BLaER1 treated with 17β-estradiol and CSF1 and Interleukin-3, amounts not matched to agents 10 nM and 100 nM (cell line): ENCODE results near the gene CD164.
"Not testable (repeated sequence)": the region's sequence is repeated elsewhere in the genome, so short reads cannot be mapped to it uniquely, and the experiment has no call there.

Experiments used
- H3K27ac ChIP-seq, 11 experiments: shearing (Covaris generic); formaldehyde crosslinking; 2 replicates each; pipeline ENCODE4 v1.8.1; 2022
- H3K27me3 ChIP-seq, 11 experiments: shearing (Covaris generic); formaldehyde crosslinking; 2 replicates each; pipeline ENCODE4 v1.8.1; 2022
- H3K36me3 ChIP-seq, 11 experiments: shearing (Covaris generic); formaldehyde crosslinking; 2 replicates each; pipeline ENCODE4 v1.8.1; 2022
- H3K4me1 ChIP-seq, 10 experiments: shearing (Covaris generic); formaldehyde crosslinking; 2 replicates each; pipeline ENCODE4 v1.8.1; 2022
- H3K4me2 ChIP-seq, 11 experiments: shearing (Covaris generic); formaldehyde crosslinking; 2 replicates each; pipeline ENCODE4 v1.8.1; 2022
- H3K4me3 ChIP-seq, 10 experiments: shearing (Covaris generic); formaldehyde crosslinking; 2 replicates each; pipeline ENCODE4 v1.8.1; 2022
- H3K9ac ChIP-seq, 11 experiments: shearing (Covaris generic); formaldehyde crosslinking; 2 replicates each; pipeline ENCODE4 v1.8.1; 2022
- H3K9me3 ChIP-seq, 11 experiments: shearing (Covaris generic); formaldehyde crosslinking; replicated peaks in 1 of 11; 2 replicates each; pipeline ENCODE4 v1.8.1; 2022
- H4K20me1 ChIP-seq, 11 experiments: shearing (Covaris generic); formaldehyde crosslinking; 2 replicates each; pipeline ENCODE4 v1.8.1; 2022
- Cebpa-rat ChIP-seq, 11 experiments: shearing (Covaris generic); IDR thresholded peaks; 2 replicates each; pipeline ENCODE4 v1.8.1; 2022

CD164 gene

GRCh38 chr6:109342911-109343310 lies 39.4 kb downstream of the CD164 start:
- no peaks in the 10 kb centered on the region for H3K27me3 ChIP-seq
- no peak overlapping the region for H3K9ac ChIP-seq

DNA sequence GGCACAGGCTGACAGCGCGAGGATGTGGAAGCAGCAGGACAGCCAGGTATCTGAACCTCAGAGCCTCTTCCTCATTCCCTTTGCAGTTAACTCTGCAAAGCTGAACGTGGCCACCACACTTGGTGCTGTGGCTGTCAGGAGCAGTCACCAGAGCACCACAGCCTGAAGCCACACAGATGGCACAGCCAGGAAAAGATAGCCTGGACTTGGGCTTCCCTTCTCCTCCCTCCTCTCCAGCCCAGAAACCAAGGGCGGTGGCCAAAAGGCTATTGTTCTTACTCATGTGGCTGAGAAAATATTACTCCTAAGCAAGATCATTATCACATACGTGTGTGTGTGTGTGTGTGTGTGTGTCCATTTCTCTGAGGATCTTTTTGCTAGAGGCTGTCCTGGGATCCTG lies 39.8 kb downstream of the CD164 start:
- Histone ChIP-seq H3K9ac (no peak overlapping the region), H3K4me2 (no peak overlapping the region), H3K9me3 (no peaks in the 10 kb centered on the region), H3K27ac (no peak overlapping the region), H4K20me1 (no peaks in the 10 kb centered on the region), H3K4me3 (no peak overlapping the region), H3K27me3 (no peaks in the 10 kb centered on the region), H3K4me1 (peaks cover 6 to 21% (median 13%) of the 10 kb centered on the region in 10 experiments; a peak in 14 of 20 replicates), H3K36me3 (no peaks in the 10 kb centered on the region)
- no peak for TF ChIP-seq Cebpa-rat (IDR thresholded peaks at IDR 0.05)

More at GRCh38 chr6:109342911-109343310, 39.4 kb downstream of the CD164 start:
- no peaks in the 10 kb centered on the region for H4K20me1 ChIP-seq
- H3K4me3 ChIP-seq: no peak overlapping the region
- no peaks in the 10 kb centered on the region for H3K9me3 ChIP-seq
- no peaks in the 10 kb centered on the region for H3K36me3 ChIP-seq
- no peak overlapping the region for H3K27ac ChIP-seq
- peaks cover 6 to 23% (median 16%) of the 10 kb centered on the region in 10 experiments; a peak in 15 of 20 replicates for H3K4me1 ChIP-seq
- TF ChIP-seq Cebpa-rat (IDR thresholded peaks at IDR 0.05): no peak
- H3K4me2 ChIP-seq: no peak overlapping the region

- Histone ChIP-seq H3K27me3 (no peaks in the 10 kb centered on the region), H4K20me1 (no peaks in the 10 kb centered on the region), H3K4me2 (no peak overlapping the region), H3K36me3 (no peaks in the 10 kb centered on the region), H3K4me3 (no peak overlapping the region), H3K4me1 (peaks cover 5 to 14% (median 8%) of the 10 kb centered on the region in 10 experiments; a peak in 11 of 20 replicates), H3K9ac (no peak overlapping the region), H3K27ac (no peak overlapping the region), H3K9me3 (no peaks in the 10 kb centered on the region)
- TF ChIP-seq Cebpa-rat (IDR thresholded peaks at IDR 0.05): no peak
Measured at GRCh38 chr6:109340811-109341210, 41.5 kb downstream of the CD164 start.

DNA sequence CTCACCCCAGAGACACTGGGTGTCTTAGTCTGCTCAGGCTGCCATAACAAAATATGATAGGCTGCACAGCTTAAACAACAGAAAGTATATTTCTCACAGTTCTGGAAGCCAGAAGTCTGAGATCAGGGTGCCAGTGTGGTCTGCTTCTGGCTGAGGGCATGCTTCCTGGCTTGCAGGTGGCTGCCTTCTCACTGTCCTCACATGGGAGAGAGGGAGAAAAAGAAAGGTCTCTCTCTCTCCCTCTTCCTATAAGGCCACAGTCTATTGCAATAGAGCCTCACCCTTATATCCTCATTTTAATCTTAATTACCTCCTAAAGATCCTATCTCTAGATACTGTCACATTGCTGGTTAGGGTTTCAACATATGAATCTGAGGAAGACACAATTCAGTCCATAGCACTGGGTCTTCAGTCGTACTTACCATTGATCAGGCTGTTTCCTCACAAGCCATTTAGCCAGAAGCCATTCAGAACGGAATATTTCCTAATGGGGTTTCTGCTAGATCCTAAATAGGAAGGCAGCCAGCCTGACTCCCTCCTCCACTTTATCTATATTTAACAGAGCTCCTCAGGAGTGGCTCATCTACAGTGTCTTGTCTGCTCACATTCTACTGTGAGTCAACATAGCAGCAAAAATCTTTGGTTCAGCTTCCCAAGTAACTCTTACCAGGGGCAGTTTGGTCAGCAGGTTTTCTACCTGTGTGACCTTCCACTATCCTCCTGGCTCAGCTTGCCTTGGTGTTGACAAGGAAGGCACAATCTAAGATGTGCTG lies 42.2 kb downstream of the CD164 start:
- Histone ChIP-seq H3K36me3 (no peaks in the 10 kb centered on the region), H3K27me3 (no peaks in the 10 kb centered on the region), H4K20me1 (no peaks in the 10 kb centered on the region), H3K4me3 (no peak overlapping the region), H3K9ac (no peak overlapping the region), H3K9me3 (no peaks in the 10 kb centered on the region; a peak in 1 of 22 replicates), H3K4me1 (peaks cover 3 to 12% (median 6%) of the 10 kb centered on the region in 10 experiments; a peak in 10 of 20 replicates), H3K4me2 (peak overlapping the region in 3 of 11 experiments; percentile 0 to 8 (median 4); a peak in 2 of 22 replicates), H3K27ac (no peak overlapping the region)
- no peak for TF ChIP-seq Cebpa-rat (IDR thresholded peaks at IDR 0.05)

DNA sequence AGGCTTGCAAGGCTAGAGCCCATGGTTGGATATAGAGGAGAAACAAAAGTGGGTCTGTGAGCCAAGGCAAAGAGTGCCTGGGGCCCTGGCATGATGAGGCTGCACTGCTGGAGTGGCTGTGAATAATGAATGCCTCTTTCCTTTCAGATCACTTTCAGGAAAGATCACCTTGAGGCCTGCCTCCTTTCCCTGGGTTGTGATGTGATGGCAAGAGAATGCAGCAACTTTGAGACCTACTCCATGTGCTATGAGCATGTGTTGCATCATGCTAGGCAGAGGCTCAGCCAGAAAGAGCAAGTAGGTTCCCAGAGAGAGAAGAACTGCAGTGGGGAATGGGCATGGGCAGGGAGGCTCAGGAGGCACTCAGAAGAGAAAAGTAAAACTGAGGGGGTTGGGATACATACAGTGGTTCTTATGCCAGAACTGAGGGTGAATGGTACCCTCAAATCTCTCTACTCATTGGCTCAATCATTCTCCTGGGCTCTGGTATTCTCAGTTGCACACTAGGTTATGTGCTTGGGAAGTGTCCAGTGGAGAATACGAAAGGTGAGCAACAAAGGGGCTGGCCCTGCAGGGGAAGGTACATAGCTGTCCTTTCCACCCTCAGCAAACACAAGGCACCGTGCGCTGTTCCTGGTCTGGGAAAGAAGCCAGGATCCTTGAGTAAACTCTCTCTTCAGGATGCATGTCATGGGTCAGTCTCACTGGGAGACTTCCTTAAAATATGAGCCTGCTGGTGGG lies 45.9 kb downstream of the CD164 start:
- H3K4me3 ChIP-seq: no peak overlapping the region
- no peak overlapping the region for H3K27ac ChIP-seq

GRCh38 chr6:109333870-109334269 lies 48.4 kb downstream of the CD164 start:
- H4K20me1 ChIP-seq, H3K4me3 ChIP-seq, H3K27ac ChIP-seq, H3K9ac ChIP-seq, H3K27me3 ChIP-seq, H3K4me2 ChIP-seq, H3K36me3 ChIP-seq: not testable (repeated sequence)
- peaks cover 0 to 28% (median 9%) of the 10 kb centered on the region in 10 experiments; a peak in 13 of 20 replicates for H3K4me1 ChIP-seq
- peaks cover 0 to 14% (median 0%) of the 10 kb centered on the region in 11 experiments; a peak in 7 of 22 replicates for H3K9me3 ChIP-seq

More for the DNA sequence above, 45.9 kb downstream of the CD164 start:
- H3K4me2 ChIP-seq: peak overlapping the region in 1 of 11 experiments; percentile 34; a peak in 2 of 22 replicates
- peaks cover 0 to 14% (median 0%) of the 10 kb centered on the region in 11 experiments; a peak in 5 of 22 replicates for H3K9me3 ChIP-seq
- no peaks in the 10 kb centered on the region for H3K36me3 ChIP-seq
- H3K4me1 ChIP-seq: peaks cover 4 to 12% (median 10%) of the 10 kb centered on the region in 10 experiments; a peak in 14 of 20 replicates
- H3K9ac ChIP-seq: no peak overlapping the region
- no peaks in the 10 kb centered on the region for H3K27me3 ChIP-seq
- no peaks in the 10 kb centered on the region for H4K20me1 ChIP-seq
- TF ChIP-seq Cebpa-rat (IDR thresholded peaks at IDR 0.05): no peak

DNA sequence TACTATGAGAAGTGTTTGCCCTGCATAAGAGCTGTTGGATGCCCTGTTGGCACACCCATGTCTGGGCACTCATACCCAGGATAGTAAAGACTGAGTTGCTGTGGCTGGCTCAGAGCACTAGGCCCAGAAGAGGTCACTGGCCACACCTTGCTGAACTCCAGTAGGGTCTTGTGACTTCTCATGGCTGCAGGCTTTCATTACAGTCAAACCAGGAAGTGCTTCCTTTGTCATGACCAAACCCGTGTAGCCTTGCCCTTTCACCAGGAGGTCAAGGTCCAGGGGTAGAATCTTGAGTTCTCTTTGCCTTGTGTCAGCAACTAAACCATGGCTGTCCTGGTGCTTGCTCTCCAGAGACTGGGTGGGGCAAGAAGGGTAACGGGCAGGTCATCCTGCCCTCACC lies 49.5 kb downstream of the CD164 start:
- Histone ChIP-seq H3K36me3 (no peaks in the 10 kb centered on the region), H3K9me3 (peaks cover 0 to 14% (median 0%) of the 10 kb centered on the region in 11 experiments; a peak in 7 of 22 replicates), H3K27me3 (no peaks in the 10 kb centered on the region), H3K27ac (no peak overlapping the region; a peak in 1 of 22 replicates), H4K20me1 (no peaks in the 10 kb centered on the region), H3K4me1 (peaks cover 0 to 38% (median 8%) of the 10 kb centered on the region in 10 experiments; a peak in 12 of 20 replicates), H3K9ac (no peak overlapping the region), H3K4me3 (no peak overlapping the region), H3K4me2 (peak overlapping the region in 3 of 11 experiments; percentile 30 to 47 (median 42); a peak in 5 of 22 replicates)
- no peak for TF ChIP-seq Cebpa-rat (IDR thresholded peaks at IDR 0.05)

GRCh38 chr6:109331081-109331480 lies 51.2 kb downstream of the CD164 start:
- no peak overlapping the region for H3K4me2 ChIP-seq
- no peaks in the 10 kb centered on the region for H3K27me3 ChIP-seq
- H3K4me3 ChIP-seq: no peak overlapping the region
- TF ChIP-seq Cebpa-rat (IDR thresholded peaks at IDR 0.05): no peak
- no peak overlapping the region for H3K27ac ChIP-seq
- H3K9me3 ChIP-seq: peaks cover 0 to 22% (median 3%) of the 10 kb centered on the region in 11 experiments; a peak in 13 of 22 replicates
- H3K36me3 ChIP-seq: no peaks in the 10 kb centered on the region
- no peaks in the 10 kb centered on the region for H4K20me1 ChIP-seq
- peaks cover 0 to 42% (median 8%) of the 10 kb centered on the region in 10 experiments; a peak in 12 of 20 replicates for H3K4me1 ChIP-seq
- H3K9ac ChIP-seq: no peak overlapping the region

DNA sequence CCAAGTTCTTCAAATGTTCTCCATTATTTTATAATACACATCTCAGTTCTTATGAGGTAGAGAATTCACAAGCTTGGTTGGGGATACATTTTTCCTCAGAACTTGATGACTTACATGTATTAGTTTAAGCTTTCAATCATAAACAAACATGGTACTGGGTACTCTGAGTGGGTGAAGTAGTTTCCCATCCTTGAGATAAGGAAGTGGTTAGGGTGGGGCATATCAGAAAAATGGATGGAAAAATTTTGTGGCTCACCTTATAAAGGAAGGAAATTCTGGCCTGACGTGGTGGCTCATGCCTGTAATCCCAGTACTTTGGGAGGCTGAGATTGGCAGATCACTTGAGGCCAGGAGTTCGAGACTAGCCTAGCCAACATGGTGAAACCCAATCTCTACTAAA lies 52.0 kb downstream of the CD164 start:
- Histone ChIP-seq H4K20me1 (no peaks in the 10 kb centered on the region), H3K4me2 (peak overlapping the region in 6 of 11 experiments; percentile 25 to 55 (median 42); a peak in 9 of 22 replicates), H3K9ac (no peak overlapping the region), H3K9me3 (peaks cover 0 to 30% (median 11%) of the 10 kb centered on the region in 11 experiments; a peak in 14 of 22 replicates), H3K27me3 (no peaks in the 10 kb centered on the region), H3K27ac (no peak overlapping the region), H3K4me3 (no peak overlapping the region), H3K36me3 (no peaks in the 10 kb centered on the region), H3K4me1 (peaks cover 0 to 49% (median 13%) of the 10 kb centered on the region in 10 experiments; a peak in 17 of 20 replicates)
- no peak for TF ChIP-seq Cebpa-rat (IDR thresholded peaks at IDR 0.05)
